GM12878 (cell line): Measurements from ENCODE around the gene DUS4L. TPM values are rescaled to one million over a fixed set of nuclear protein-coding genes. Genes with fewer than 3 reads are reported as not detected.

Experiments used
- ATAC-seq: fragments of 200-7000 bp; cut with Tn5 transposase; 3 replicates; pipeline ENCODE4 v1.9.1; 2020; ENCODE audit warnings: mild to moderate bottlenecking, moderate library complexity
- BruUV-seq: library from RNA; stranded (reverse); fragments of 400-500 nt; replicated peaks from 2 replicates; lab custom pipeline; 2021; lab: Mats Ljungman, UMichigan
- CTCF ChIA-PET: fragments of 300-600 bp; sonication (Branson Sonifier 250); formaldehyde crosslinking; extraction: SDS; loops from one replicate; lab custom pipeline; 2021; ENCODE audit warnings: inconsistent platforms; lab: Yijun Ruan, JAX
- POLR2A ChIA-PET: fragments of 350-600 bp; formaldehyde crosslinking; extraction: SDS; loops from one replicate; lab custom pipeline; 2021; ENCODE audit warnings: inconsistent platforms; lab: Charles Lee
- RAD21 ChIA-PET: fragments of 300-600 bp; sonication (Branson Sonifier 250); formaldehyde crosslinking; loops from one replicate; lab custom pipeline; 2023; ENCODE audit warnings: antibody characterized with exemption; ENCODE audit not compliant: unreplicated experiment; lab: Charles Lee
- SMC1A ChIA-PET: fragments of 300-600 bp; sonication (Branson Sonifier 250); formaldehyde crosslinking; loops from one replicate; lab custom pipeline; 2023; ENCODE audit not compliant: unreplicated experiment, uncharacterized antibody; lab: Charles Lee
- DNase-seq: peaks from one replicate; pipeline ENCODE4 v3.0.0-alpha.2; 2011; ENCODE audit warnings: low read depth, low spot score
- FAIRE-seq: peaks from 3 replicates; lab custom pipeline; 2011; peaks lifted over from hg19 to GRCh38; lab: Jason Lieb, UNC
- H2AFZ ChIP-seq: 2 replicates; pipeline ENCODE4 v1.6.0; 2011; ENCODE audit warnings: low read depth, low read length, control low read depth; ENCODE audit not compliant: control insufficient read depth
- H3K27ac ChIP-seq: 2 replicates; pipeline ENCODE4 v1.5.1; 2011; ENCODE audit warnings: control low read depth; ENCODE audit not compliant: control insufficient read depth, insufficient read depth
- H3K27me3 ChIP-seq, 2 experiments: replicated peaks in 1 of 2; 2 replicates each; pipeline versions ENCODE4 v1.6.0 to v1.6.1; 2011; ENCODE audit warnings: low read length in 1 of 2; ENCODE audit not compliant: control insufficient read depth in 2 of 2, insufficient read depth in 2 of 2
- H3K36me3 ChIP-seq, 2 experiments: 2 replicates each; pipeline ENCODE4 v1.5.1; 2011; ENCODE audit warnings: low read length in 1 of 2; ENCODE audit not compliant: control insufficient read depth in 2 of 2, insufficient read depth in 2 of 2
- H3K4me1 ChIP-seq: 2 replicates; pipeline ENCODE4 v1.6.1; 2011; ENCODE audit warnings: mild to moderate bottlenecking, low read length, moderate library complexity, mixed read lengths; ENCODE audit not compliant: control insufficient read depth, insufficient read depth
- H3K4me2 ChIP-seq: 2 replicates; pipeline ENCODE4 v1.6.0; 2011; ENCODE audit warnings: control low read depth; ENCODE audit not compliant: control insufficient read depth, insufficient read depth
- H3K4me3 ChIP-seq: fragments of 200-600 bp; sonication (generic); 2 replicates; pipeline ENCODE4 v1.5.1; 2016
- H3K79me2 ChIP-seq: 2 replicates; pipeline ENCODE4 v1.6.0; 2011; ENCODE audit warnings: low read length; ENCODE audit not compliant: control insufficient read depth, insufficient read depth
- H3K9ac ChIP-seq: 2 replicates; pipeline ENCODE4 v1.8.0; 2011; ENCODE audit warnings: low read length, control low read depth, mixed read lengths; ENCODE audit not compliant: control insufficient read depth, insufficient read depth
- H3K9me3 ChIP-seq: replicated peaks from 3 replicates; pipeline ENCODE4 v1.5.1; 2011; ENCODE audit warnings: mild to moderate bottlenecking, low read length; ENCODE audit not compliant: control insufficient read depth, insufficient read depth
- H4K20me1 ChIP-seq: 2 replicates; pipeline ENCODE4 v1.6.0; 2011; ENCODE audit not compliant: control insufficient read depth, insufficient read depth
- BCLAF1 ChIP-seq: fragments of 450-650 bp; IDR thresholded peaks from 2 replicates; pipeline ENCODE4 v1.6.1; 2017; ENCODE audit warnings: antibody characterized with exemption, mild to moderate bottlenecking, moderate library complexity
- HDAC2 ChIP-seq: fragments of 200-600 bp; sonication (generic); IDR thresholded peaks from 2 replicates; pipeline ENCODE4 v1.6.1; 2017
- IRF3 ChIP-seq: fragments of 450-650 bp; IDR thresholded peaks from 2 replicates; pipeline ENCODE4 v1.6.1; 2014; ENCODE audit warnings: mild to moderate bottlenecking
- JUND ChIP-seq: IDR thresholded peaks from 2 replicates; pipeline ENCODE4 v1.6.1; 2012; ENCODE audit warnings: low read depth, mild to moderate bottlenecking, low read length, improper control_type of control experiment, moderate library complexity
- NFIC ChIP-seq: IDR thresholded peaks from 2 replicates; pipeline ENCODE4 v1.6.1; 2012; ENCODE audit warnings: low read depth, mild to moderate bottlenecking, inconsistent platforms, low read length, moderate library complexity
- NFXL1 ChIP-seq: fragments of 450-650 bp; IDR thresholded peaks from 2 replicates; pipeline ENCODE4 v1.6.1; 2017; ENCODE audit warnings: antibody characterized with exemption, mild to moderate bottlenecking, borderline replicate concordance
- PKNOX1 ChIP-seq: fragments of 450-650 bp; IDR thresholded peaks from 2 replicates; pipeline ENCODE4 v1.6.1; 2016; ENCODE audit warnings: mild to moderate bottlenecking
- POLR2AphosphoS5 ChIP-seq: IDR thresholded peaks from 2 replicates; pipeline ENCODE4 v1.6.1; 2011; ENCODE audit warnings: mild to moderate bottlenecking, low read length, inconsistent platforms
- RELA ChIP-seq: fragments of 450-650 bp; IDR thresholded peaks from 2 replicates; pipeline ENCODE4 v1.8.0; 2014; ENCODE audit warnings: borderline replicate concordance; ENCODE audit not compliant: partially characterized antibody
- RFX5 ChIP-seq: IDR thresholded peaks from 2 replicates; pipeline ENCODE4 v1.6.1; 2011; ENCODE audit warnings: low read depth, low read length, improper control_type of control experiment
- SUZ12 ChIP-seq: fragments of 200-600 bp; sonication (generic); IDR thresholded peaks from one replicate; pipeline ENCODE4 v1.6.1; 2018; ENCODE audit warnings: antibody characterized with exemption, mild to moderate bottlenecking; ENCODE audit not compliant: unreplicated experiment
- TAF1 ChIP-seq: IDR thresholded peaks from 2 replicates; pipeline ENCODE4 v1.6.1; 2011; ENCODE audit warnings: mild to moderate bottlenecking, low read depth, low read length, borderline replicate concordance
- YBX1 ChIP-seq: fragments of 450-650 bp; IDR thresholded peaks from 2 replicates; pipeline ENCODE4 v1.6.1; 2016; ENCODE audit warnings: antibody characterized with exemption
- YY1 ChIP-seq: IDR thresholded peaks from 2 replicates; pipeline ENCODE4 v1.6.1; 2011; ENCODE audit warnings: low read depth, mild to moderate bottlenecking, low read length
- ZBTB11 ChIP-seq: fragments of 450-650 bp; formaldehyde crosslinking; IDR thresholded peaks from 2 replicates; pipeline ENCODE4 v1.5.0; 2022; ENCODE audit warnings: mild to moderate bottlenecking, missing genetic modification characterization
- WGBS: methylation state at CpG from one replicate; pipeline ENCODE4 v1.1.6; 2016; ENCODE audit warnings: low lambda C conversion rate; ENCODE audit not compliant: insufficient replicate concordance, insufficient coverage; ENCODE audit errors: missing lambda C conversion rate; 5-methylcytosine and 5-hydroxymethylcytosine counted together
- in situ Hi-C: fragments of 300-500 bp; cut with MboI; formaldehyde crosslinking; loops from 9 replicates; pipeline ENCODE4 v1.14.3; 2018; ENCODE audit warnings: mixed read lengths
- intact Hi-C: fragments of 100-400 bp; cut with micrococcal nuclease; formaldehyde crosslinking; loops from one replicate; pipeline ENCODE4 v1.14.2; 2022; ENCODE audit not compliant: unreplicated experiment
- polyA plus RNA-seq, 11 experiments: library from polyadenylated mRNA; depleted of rRNA in 4 of 11; unstranded in 6 of 11; stranded (reverse) in 5 of 11; fragments of >200 nt; fragmentation: Nextera tagmentation in 4 of 11; fragmentation: Illumina TruSeq in 1 of 11; extraction: Ambion mirVana in 4 of 11; extraction: Trizol in 1 of 11; gene quantifications; 1 replicate in 1 of 11; 2 replicates in 10 of 11; pipeline versions ENCODE4 v1.2.1 to v1.2.3, GENCODE V29; 2011 to 2016; ENCODE audit warnings: inconsistent platforms in 2 of 11, missing spikeins in 2 of 11, low read depth in 1 of 11
- total RNA-seq, 4 experiments: library from RNA; depleted of rRNA in 3 of 4; stranded (reverse); fragments of >200 nt in 3 of 4; fragmentation: Illumina TruSeq in 1 of 4; extraction: Trizol in 1 of 4; gene quantifications; 2 replicates each; pipeline versions ENCODE4 v1.2.1 to v1.2.3, GENCODE V29; 2013 to 2021

The DUS4L gene
- total and polyA plus RNA-seq, 10 of the 15 experiments (the other 5 are each of a cell fraction or from before 2014, with no cell fraction given): 5.3 to 15.3 (median 12.8) TPM

- TF ChIP-seq BCLAF1 (no peak), HDAC2 (no peak)
Observed at GRCh38 chr7:107609811-107610261, 46.1 kb downstream of the DUS4L start (continued).

GRCh38 chr7:107610323-107610722, 46.6 kb downstream of the DUS4L start:
- SMC1A ChIA-PET: interaction anchor here (1.2 to 2.4 kb wide), 3 partner anchors 11 to 110 kb away, joined by 3 to 6 read pairs (median 3); no protein-coding TSS in a partner anchor
- 100% methylated on average over 1 of the region's 1 CpG for WGBS
- no peaks in the 10 kb centered on the region for H3K79me2 ChIP-seq
- no peak for TF ChIP-seq IRF3
- TF ChIP-seq POLR2AphosphoS5: no peak
- TF ChIP-seq NFXL1: no peak
- no peak for TF ChIP-seq TAF1
- TF ChIP-seq YY1: no peak
- TF ChIP-seq JUND: no peak
- no peak for TF ChIP-seq RELA
- no peak for TF ChIP-seq PKNOX1
- TF ChIP-seq SUZ12: no peak
- no peak for TF ChIP-seq NFIC
- TF ChIP-seq RFX5: no peak
- no peak for TF ChIP-seq ZBTB11
- TF ChIP-seq YBX1: no peak
- FAIRE-seq: no peak
- H4K20me1 ChIP-seq: no peaks in the 10 kb centered on the region
- H3K4me3 ChIP-seq: no peak overlapping the region
- DNase-seq: no peak
- POLR2A ChIA-PET: interaction anchor here (0.6 to 0.9 kb wide), 2 partner anchors 11 to 107 kb away, joined by 3 read pairs; no protein-coding TSS in a partner anchor
- no peaks in the 10 kb centered on the region for H3K27me3 ChIP-seq
- BruUV-seq: no TSS peak
- intact Hi-C loops: no loop called here
- H3K9me3 ChIP-seq: no peaks in the 10 kb centered on the region
- no peak overlapping the region for H3K9ac ChIP-seq
- in situ Hi-C loops: no loop called here
- ATAC-seq: no peak
- no peak overlapping the region for H2AFZ ChIP-seq
- RAD21 ChIA-PET: no interaction called here
- CTCF ChIA-PET: no interaction called here
- H3K4me1 ChIP-seq: no peaks in the 10 kb centered on the region
- peaks cover 0 to 5% of the 10 kb centered on the region in 2 experiments; a peak in 1 of 4 replicates for H3K36me3 ChIP-seq
- no peak overlapping the region for H3K4me2 ChIP-seq
- H3K27ac ChIP-seq: no peak overlapping the region
